Lung (tissue), 12 donors: ENCODE results near the gene ARL6IP5. TPM values are rescaled to one million over a fixed set of nuclear protein-coding genes. Genes with fewer than 3 reads are reported as not detected.

Experiments used
- ATAC-seq: fragments of 200-7000 bp; cut with Tn5 transposase; one replicate; pipeline ENCODE4 v1.9.1; 2020; ENCODE audit warnings: moderate number of reproducible peaks; ENCODE audit not compliant: insufficient read depth, low FRiP score
- DNase-seq, 3 donors: peaks; one replicate each; pipeline ENCODE4 v3.0.0-alpha.2; 2013 to 2017
- H3K27ac ChIP-seq, 2 donors: one replicate each; pipeline ENCODE4 v1.5.1; 2013; ENCODE audit warnings: mild to moderate bottlenecking in 2 of 2, moderate library complexity in 2 of 2, control low read depth in 1 of 2, inconsistent platforms in 1 of 2, low read depth in 1 of 2, low read length in 1 of 2
- H3K27me3 ChIP-seq, 3 donors: one replicate each; pipeline ENCODE4 v1.5.1; 2013; ENCODE audit warnings: low read length in 2 of 3; ENCODE audit not compliant: control insufficient read depth in 3 of 3, insufficient read depth in 3 of 3
- H3K36me3 ChIP-seq, 4 donors: one replicate each; pipeline ENCODE4 v1.5.1; 2013; ENCODE audit warnings: low read length in 4 of 4, mild to moderate bottlenecking in 1 of 4, moderate library complexity in 1 of 4; ENCODE audit not compliant: control insufficient read depth in 4 of 4, insufficient read depth in 4 of 4
- H3K4me1 ChIP-seq, 5 donors: one replicate each; pipeline ENCODE4 v1.5.1; 2013; ENCODE audit warnings: low read length in 5 of 5, mild to moderate bottlenecking in 2 of 5, moderate library complexity in 1 of 5; ENCODE audit not compliant: control insufficient read depth in 5 of 5, insufficient read depth in 5 of 5
- H3K4me3 ChIP-seq: one replicate; pipeline ENCODE4 v1.5.1; 2013; ENCODE audit warnings: mild to moderate bottlenecking, control low read depth, moderate library complexity
- H3K9ac ChIP-seq, 2 donors: one replicate each; pipeline ENCODE4 v1.5.1; 2013; ENCODE audit warnings: low read length in 2 of 2, control low read depth in 1 of 2; ENCODE audit not compliant: insufficient read depth in 1 of 2
- H3K9me3 ChIP-seq, 4 donors: one replicate each; pipeline ENCODE4 v1.5.1; 2013; ENCODE audit warnings: low read length in 3 of 4, mild to moderate bottlenecking in 1 of 4, moderate library complexity in 1 of 4; ENCODE audit not compliant: control insufficient read depth in 4 of 4, insufficient read depth in 3 of 4
- CTCF ChIP-seq: IDR thresholded peaks from 2 replicates; pipeline ENCODE4 v1.5.1; 2012; ENCODE audit warnings: mild to moderate bottlenecking; ENCODE audit errors: control extremely low read depth, extremely low read depth
- WGBS, 2 donors: extraction: QIAGEN DNeasy Blood & Tissue Kit; methylation state at CpG; one replicate each; pipeline ENCODE4 v1.1.7; 2013; 5-methylcytosine and 5-hydroxymethylcytosine counted together
- polyA plus RNA-seq, 2 donors: library from polyadenylated mRNA; stranded (reverse); fragments of 200-250 nt; gene quantifications; one replicate each; pipeline ENCODE4 v1.2.1, GENCODE V29; 2013
- total RNA-seq, 2 donors: library from RNA; depleted of rRNA in 1 of 2; stranded (reverse); fragments of >200 nt in 1 of 2; gene quantifications; one replicate each; pipeline ENCODE4 v1.2.1, GENCODE V29; 2014 to 2021
- donor health status: control.
- donor health status: control.
- donor health status: Bipolar disorder and iron deficiency.
- donor health status: healthy.
- donor health status: DM: yes; HTN: yes; CAD: no.

The ARL6IP5 gene
- total and polyA plus RNA-seq, 4 donors, result 105 to 132 (median 121) TPM

GRCh38 chr3:69066121-69066520 lies 18.6 kb upstream of the ARL6IP5 start:
- no peak for TF ChIP-seq CTCF
- ATAC-seq (no peak), DNase-seq (no peak)
- no peaks in the 10 kb centered on the region for H3K9me3 ChIP-seq
- WGBS, 2 donors, result 77 to 99% methylated on average over 4 of the region's 4 CpGs
- H3K36me3 ChIP-seq, result peaks cover 6 to 22% (median 15%) of the 10 kb centered on the region in 4 donors
- H3K4me3 ChIP-seq, result no peak overlapping the region
- H3K4me1 ChIP-seq, result no peaks in the 10 kb centered on the region
- no peaks in the 10 kb centered on the region for H3K27me3 ChIP-seq
- H3K27ac ChIP-seq, result no peak overlapping the region
- no peak overlapping the region for H3K9ac ChIP-seq

- no peak overlapping the region for H3K27ac ChIP-seq
- no peak overlapping the region for H3K4me3 ChIP-seq
- H3K4me1 ChIP-seq, result peaks cover 0 to 5% (median 0%) of the 10 kb centered on the region in 5 donors
- no peak for TF ChIP-seq CTCF
- DNase-seq (no peak), ATAC-seq (no peak)
- WGBS, 2 donors, result 95% methylated on average over 3 of the region's 3 CpGs
- no peak overlapping the region for H3K9ac ChIP-seq
- H3K9me3 ChIP-seq, result no peaks in the 10 kb centered on the region
- no peaks in the 10 kb centered on the region for H3K27me3 ChIP-seq
- peaks cover 0 to 17% (median 2%) of the 10 kb centered on the region in 4 donors for H3K36me3 ChIP-seq
These were observed 11.8 kb upstream of the ARL6IP5 start for GRCh38 chr3:69072928-69073327.

DNA sequence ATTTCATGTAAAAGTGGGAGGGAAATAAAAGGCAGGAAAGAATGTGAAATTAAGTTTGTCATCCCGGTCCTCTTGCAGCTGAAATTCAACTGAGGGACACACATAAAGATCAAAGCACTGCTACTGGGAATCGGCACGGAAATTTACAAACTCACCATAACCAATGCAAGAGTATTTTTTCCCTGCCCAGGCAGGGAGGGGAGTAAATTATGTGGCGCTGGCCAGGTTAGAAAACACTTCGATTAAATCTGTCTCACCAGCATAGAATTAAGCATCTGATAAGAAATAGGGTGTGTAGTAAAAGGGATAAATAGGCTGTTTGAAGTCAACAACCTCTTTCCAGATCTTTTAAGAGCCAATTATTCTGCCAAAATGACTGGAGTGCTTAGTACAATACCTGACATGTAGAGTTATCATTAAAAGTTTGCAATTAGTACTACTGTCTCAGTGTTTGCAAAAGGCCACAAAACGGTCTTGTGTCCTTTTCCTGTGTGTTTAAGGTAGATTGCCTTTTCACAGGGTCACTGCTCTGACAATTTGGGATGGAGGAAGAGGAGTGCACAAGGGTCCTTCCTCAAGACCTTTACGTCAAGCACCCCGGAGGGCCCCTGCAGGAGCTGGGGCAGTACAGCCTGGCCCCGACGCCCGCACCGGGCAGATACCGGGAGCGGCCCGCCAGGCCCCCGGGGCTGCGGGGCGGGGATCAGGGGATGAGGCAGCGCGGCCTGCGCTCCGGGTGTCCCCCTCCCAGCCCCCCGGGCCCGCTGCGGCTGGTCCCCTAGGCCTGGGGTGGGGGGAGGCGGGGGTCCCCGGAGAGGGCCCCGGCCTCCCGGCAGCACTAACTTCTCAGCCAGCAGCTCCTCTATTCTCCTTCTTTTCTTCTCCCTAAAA lies 5.2 kb upstream of the ARL6IP5 start:
- peaks cover 4 to 34% (median 14%) of the 10 kb centered on the region in 5 donors for H3K4me1 ChIP-seq
- H3K36me3 ChIP-seq, result peaks cover 0 to 1% (median 0%) of the 10 kb centered on the region in 4 donors
- peak overlapping the region; percentile 79 for H3K4me3 ChIP-seq

More for the DNA sequence above, 5.2 kb upstream of the ARL6IP5 start:
- WGBS, 2 donors, result 2 to 6% methylated on average over 24 to 29 of the region's 29 CpGs
- Histone ChIP-seq H3K9me3 (no peaks in the 10 kb centered on the region), H3K27me3 (no peaks in the 10 kb centered on the region), H3K9ac (peak overlapping the region; percentile 53 to 82), H3K27ac (peak overlapping the region in 1 of 2 donors; percentile 89)
- DNase-seq (peak; percentile 25 to 34 (median 31)), ATAC-seq (no peak)
- TF ChIP-seq CTCF, result no peak
